Prostate gland (tissue), 2 donors: ENCODE measurements around the gene ATP1A2.

ENCODE experiments used
- CTCF ChIP-seq, 4 experiments: fragments of 200-600 bp in 2 of 4; fragments of 450-650 bp in 2 of 4; sonication (generic) in 2 of 4; IDR thresholded peaks; 1 replicate in 3 of 4; 2 replicates in 1 of 4; pipeline ENCODE4 v1.5.1; 2016 to 2019; ENCODE audit warnings: antibody characterized with exemption in 4 of 4, mild to moderate bottlenecking in 2 of 4, moderate library complexity in 2 of 4
- POLR2AphosphoS5 ChIP-seq: sonication (generic); formaldehyde crosslinking; IDR thresholded peaks from one replicate; pipeline ENCODE4 v1.6.1; 2017; ENCODE audit warnings: antibody characterized with exemption

DNA sequence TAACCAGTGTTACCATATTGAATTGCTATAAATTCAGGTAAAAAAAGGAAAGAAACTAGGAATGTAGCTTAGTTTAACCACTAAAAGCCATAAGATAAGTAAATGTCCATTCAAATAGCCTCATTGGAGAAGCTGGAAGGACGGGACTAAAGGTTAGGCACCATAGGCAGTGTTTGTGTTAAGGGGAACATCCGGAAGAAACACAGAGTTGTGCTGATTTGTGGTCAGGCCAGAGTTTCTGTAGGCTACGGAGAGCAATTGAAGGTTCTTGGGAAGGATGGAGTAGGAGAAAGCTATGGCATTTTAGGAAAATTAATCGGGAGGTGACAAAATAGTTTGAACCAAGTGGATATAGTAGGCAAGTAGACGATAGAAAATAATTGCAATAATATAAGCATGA, 44.3 kb upstream of the ATP1A2 start:
- TF ChIP-seq CTCF (IDR thresholded peaks at IDR 0.05) (no peak), POLR2AphosphoS5 (no peak)
